A549 (cell line): Measurements from ENCODE around the gene MT1F.

Experiments used
- CTCF ChIP-seq: fragments of >200 bp; sonication (Bioruptor Twin); formaldehyde crosslinking; IDR thresholded peaks from 3 replicates; pipeline ENCODE4 v1.5.1; 2016
- POLR2A ChIP-seq: IDR thresholded peaks from 2 replicates; pipeline ENCODE4 v1.6.1; 2012; ENCODE audit warnings: mild to moderate bottlenecking, low read length

DNA sequence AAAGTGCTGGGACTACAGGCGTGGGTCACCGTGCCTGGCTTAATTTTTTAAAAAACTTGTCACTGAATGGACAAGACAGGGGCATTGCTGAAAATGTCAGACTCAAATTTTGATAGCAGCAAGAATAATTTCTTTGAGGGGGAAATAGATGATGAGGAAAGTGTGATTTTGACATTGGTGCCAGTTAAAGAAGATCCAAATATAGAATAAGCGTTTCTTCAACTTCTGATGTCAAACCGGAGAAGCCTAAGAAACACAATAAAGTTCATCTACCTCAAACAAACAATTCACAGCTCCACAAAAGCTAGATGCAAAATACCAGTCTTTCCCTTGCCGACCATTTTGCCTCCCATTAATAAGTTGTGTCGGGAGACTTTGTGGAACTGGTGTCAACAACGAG, 29.0 kb downstream of the MT1F start:
- TF ChIP-seq POLR2A, result no peak
- no peak for TF ChIP-seq CTCF
